IMR-90 (cell line): ENCODE measurements around the gene FMR1. TPM values are rescaled to one million over a fixed set of nuclear protein-coding genes. Genes with fewer than 3 reads are reported as not detected.

Experiments used
- ATAC-seq: fragments of 200-7000 bp; cut with Tn5 transposase; 2 replicates; pipeline ENCODE4 v1.9.1; 2020; ENCODE audit warnings: low read depth, mild to moderate bottlenecking, moderate library complexity
- BruUV-seq: library from RNA; stranded (reverse); fragments of 400-500 nt; replicated peaks from 2 replicates; lab custom pipeline; 2021; lab: Mats Ljungman, UMichigan
- CTCF ChIA-PET: fragments of 300-600 bp; formaldehyde crosslinking; extraction: SDS; loops from one replicate; lab custom pipeline; 2021; ENCODE audit warnings: antibody characterized with exemption; lab: Yijun Ruan, JAX
- POLR2A ChIA-PET: fragments of 300-600 bp; sonication (Branson Sonifier 250); formaldehyde crosslinking; loops from one replicate; lab custom pipeline; 2022; ENCODE audit warnings: antibody characterized with exemption; ENCODE audit not compliant: unreplicated experiment; lab: Charles Lee
- DNase-seq: peaks from one replicate; pipeline ENCODE4 v3.0.0; 2013
- H2AFZ ChIP-seq: replicated peaks from 2 replicates; pipeline ENCODE3; 2013; ENCODE audit warnings: low read length, mild to moderate bottlenecking; ENCODE audit not compliant: poor library complexity
- H2AK5ac ChIP-seq: 2 replicates; pipeline ENCODE4 v1.6.1; 2013; ENCODE audit warnings: low read depth, low read length, inconsistent platforms
- H2AK9ac ChIP-seq: replicated peaks from 2 replicates; pipeline ENCODE3; 2013; ENCODE audit warnings: mild to moderate bottlenecking, low read depth, low read length, moderate library complexity; ENCODE audit not compliant: poor library complexity
- H2BK120ac ChIP-seq: 2 replicates; pipeline ENCODE4 v1.6.1; 2013; ENCODE audit warnings: low read depth, low read length, inconsistent platforms
- H2BK15ac ChIP-seq: 3 replicates; pipeline ENCODE4 v1.6.1; 2013; ENCODE audit warnings: low read depth, low read length, inconsistent platforms
- H2BK20ac ChIP-seq: 2 replicates; pipeline ENCODE4 v1.6.1; 2013; ENCODE audit warnings: low read depth, mild to moderate bottlenecking, inconsistent platforms, low read length, moderate library complexity
- H2BK5ac ChIP-seq: 2 replicates; pipeline ENCODE4 v1.6.1; 2013; ENCODE audit warnings: mild to moderate bottlenecking, low read depth, low read length, inconsistent platforms; ENCODE audit not compliant: poor library complexity, severe bottlenecking
- H3K14ac ChIP-seq: replicated peaks from 2 replicates; pipeline ENCODE4 v1.6.1; 2013; ENCODE audit warnings: low read depth, low read length, inconsistent platforms
- H3K18ac ChIP-seq: 2 replicates; pipeline ENCODE4 v1.6.1; 2013; ENCODE audit warnings: low read depth, low read length, control low read depth
- H3K23ac ChIP-seq: 2 replicates; pipeline ENCODE4 v1.6.1; 2013; ENCODE audit warnings: low read depth, low read length, inconsistent platforms
- H3K27ac ChIP-seq: 2 replicates; pipeline ENCODE4 v1.5.1; 2013; ENCODE audit warnings: mild to moderate bottlenecking, control low read depth, low read length; ENCODE audit not compliant: insufficient read depth
- H3K27me3 ChIP-seq: 2 replicates; pipeline ENCODE4 v1.6.1; 2013; ENCODE audit warnings: low read length; ENCODE audit not compliant: control insufficient read depth, insufficient read depth
- H3K36me3 ChIP-seq: 2 replicates; pipeline ENCODE4 v1.6.1; 2013; ENCODE audit warnings: low read length, mixed read lengths; ENCODE audit not compliant: control insufficient read depth, insufficient read depth
- H3K4ac ChIP-seq: 2 replicates; pipeline ENCODE4 v1.6.1; 2013; ENCODE audit warnings: low read depth, low read length, inconsistent platforms
- H3K4me1 ChIP-seq: 2 replicates; pipeline ENCODE4 v1.6.1; 2013; ENCODE audit warnings: low read length, mixed read lengths; ENCODE audit not compliant: control insufficient read depth, insufficient read depth
- H3K4me2 ChIP-seq: 2 replicates; pipeline ENCODE4 v1.6.1; 2013; ENCODE audit warnings: low read depth, mild to moderate bottlenecking, control low read depth, low read length, moderate library complexity
- H3K4me3 ChIP-seq: 2 replicates; pipeline ENCODE4 v1.5.1; 2013; ENCODE audit warnings: low read depth, mild to moderate bottlenecking, control low read depth, low read length, moderate library complexity; ENCODE audit not compliant: insufficient read depth
- H3K56ac ChIP-seq: 2 replicates; pipeline ENCODE4 v1.6.1; 2013; ENCODE audit warnings: low read length, inconsistent platforms; ENCODE audit not compliant: insufficient read depth; ENCODE audit errors: extremely low read depth
- H3K79me1 ChIP-seq, 2 experiments: 2 replicates each; pipeline ENCODE4 v1.6.1; 2013; ENCODE audit warnings: low read length in 2 of 2, inconsistent platforms in 1 of 2, low read depth in 1 of 2
- H3K9ac ChIP-seq: 2 replicates; pipeline ENCODE4 v1.6.1; 2013; ENCODE audit warnings: low read depth, low read length, control low read depth
- H3K9me1 ChIP-seq: 2 replicates; pipeline ENCODE4 v1.6.1; 2013; ENCODE audit warnings: low read length, inconsistent platforms; ENCODE audit not compliant: insufficient read depth
- H3K9me3 ChIP-seq: 2 replicates; pipeline ENCODE4 v1.6.1; 2013; ENCODE audit warnings: low read length; ENCODE audit not compliant: control insufficient read depth, insufficient read depth
- H4K20me1 ChIP-seq: 2 replicates; pipeline ENCODE4 v1.6.1; 2013; ENCODE audit warnings: low read length, inconsistent platforms; ENCODE audit not compliant: insufficient read depth
- H4K5ac ChIP-seq: 2 replicates; pipeline ENCODE4 v1.6.1; 2013; ENCODE audit warnings: mild to moderate bottlenecking, low read depth, low read length, control low read depth
- H4K8ac ChIP-seq, 2 experiments: 2 replicates each; pipeline ENCODE4 v1.6.1; 2013; ENCODE audit warnings: low read depth in 2 of 2, low read length in 2 of 2, control low read depth in 1 of 2, inconsistent platforms in 1 of 2
- H4K91ac ChIP-seq: 2 replicates; pipeline ENCODE4 v1.6.1; 2013; ENCODE audit warnings: low read depth, low read length, inconsistent platforms; ENCODE audit not compliant: insufficient read depth
- FOS ChIP-seq: fragments of 150-350 bp; IDR thresholded peaks from 2 replicates; pipeline ENCODE4 v1.6.1; 2016; ENCODE audit warnings: low read depth, low read length
- WGBS, 2 experiments: methylation state at CpG; one replicate each; pipeline versions ENCODE4 v1.1.5 to v1.1.7; 2013; ENCODE audit warnings: missing lambda C conversion rate in 2 of 2; ENCODE audit not compliant: insufficient read length in 1 of 2; ENCODE audit errors: extremely low coverage in 2 of 2; 5-methylcytosine and 5-hydroxymethylcytosine counted together
- dilution Hi-C: fragments of 300-500 bp; cut with HindIII; formaldehyde crosslinking; loops from one replicate; pipeline ENCODE4 v1.14.3; 2018; ENCODE audit warnings: low sequenced_read_pairs; ENCODE audit not compliant: unreplicated experiment
- in situ Hi-C: fragments of 300-500 bp; cut with MboI; formaldehyde crosslinking; loops from 3 replicates; pipeline ENCODE4 v1.14.3; 2019; ENCODE audit warnings: low sequenced_read_pairs, inconsistent platforms, mixed read lengths
- intact Hi-C: fragments of 100-400 bp; cut with micrococcal nuclease; formaldehyde crosslinking; loops from 2 replicates; pipeline ENCODE4 v1.10.0; 2022
- polyA plus RNA-seq, 3 experiments: library from polyadenylated mRNA; depleted of rRNA; stranded (reverse); fragments of >200 nt; gene quantifications; 2 replicates each; pipeline ENCODE4 v1.2.3, GENCODE V29; 2012; ENCODE audit warnings: low replicate concordance in 1 of 3
- total RNA-seq: library from RNA; depleted of rRNA; stranded (reverse); fragments of >200 nt; gene quantifications from 2 replicates; pipeline ENCODE4 v1.2.3, GENCODE V29; 2012

Gene FMR1
- total and polyA plus RNA-seq, 2 of the 4 experiments (the other 2 are of a cell fraction) = 12.2 to 17.6 TPM

GRCh38 chrX:147945286-147945685 lies 33.6 kb downstream of the FMR1 start:
- Histone ChIP-seq H3K4ac (no peak overlapping the region), H3K23ac (no peak overlapping the region), H2AK9ac (no peak overlapping the region), H3K4me2 (no peak overlapping the region), H3K27ac (no peak overlapping the region), H3K79me1 (no peaks in the 10 kb centered on the region), H4K5ac (no peak overlapping the region), H3K9ac (no peak overlapping the region), H3K4me1 (no peaks in the 10 kb centered on the region), H2BK5ac (no peak overlapping the region), H3K14ac (no peak overlapping the region), H3K27me3 (no peaks in the 10 kb centered on the region), H2AK5ac (no peak overlapping the region), H4K91ac (no peak overlapping the region), H3K36me3 (peaks cover 1% of the 10 kb centered on the region; the same call in 1 of the 2 replicates), H3K9me1 (no peaks in the 10 kb centered on the region), H3K56ac (no peak overlapping the region), H2AFZ (no peak overlapping the region), H3K9me3 (no peaks in the 10 kb centered on the region), H2BK20ac (no peak overlapping the region), H2BK120ac (no peak overlapping the region), H2BK15ac (no peak overlapping the region), H4K8ac (no peak overlapping the region), H4K20me1 (no peaks in the 10 kb centered on the region), H3K18ac (no peak overlapping the region), H3K4me3 (no peak overlapping the region)
- DNase-seq (no peak), ATAC-seq (no peak)
- ChIA-PET POLR2A (no interaction called here), CTCF (no interaction called here)
- TF ChIP-seq FOS = no peak
- intact Hi-C loops (no loop called here), dilution Hi-C loops (no loop called here), in situ Hi-C loops (no loop called here)
- BruUV-seq = no TSS peak
- WGBS, 2 experiments = no CpG with 5 or more reads among the region's 5 CpGs
